NCI-H1092 treated with DMSO at 0.1 percent for 48 hours (cell line): Measurements from ENCODE around the gene DLG1.

Experiments used
- DNase-seq: peaks from one replicate; lab custom pipeline; 2025; lab: John Stamatoyannopoulos, UW

DLG1 gene

GRCh38 chr3:197298341-197298944, at the start of gene DLG1:
Gene DLG1 (minus strand): TSS chr3:197298612. CDS start chr3:197297204, 1,408 bp downstream.
- DNase-seq, result peak; percentile 75

- DNase-seq, result no peak
These were observed 49.6 kb upstream of the DLG1 start for GRCh38 chr3:197348014-197348413.

DNA sequence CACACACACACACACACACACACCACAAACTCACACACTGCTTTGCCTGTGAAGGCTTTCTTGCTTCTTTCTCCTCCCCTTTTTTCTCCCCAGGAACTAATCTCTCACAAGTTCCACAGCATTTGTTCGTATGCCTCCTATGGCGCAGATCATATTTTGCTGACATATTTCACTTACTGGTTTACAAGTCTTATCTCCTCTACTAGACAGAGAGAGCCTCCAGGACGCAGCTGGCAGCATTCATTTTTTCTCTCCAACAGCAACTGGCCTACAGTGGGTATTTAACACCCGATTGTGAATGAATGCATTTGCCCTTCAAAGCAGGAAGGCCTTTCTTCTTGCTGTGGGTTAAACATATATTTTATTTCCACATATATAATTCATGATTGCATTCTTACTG, 47.0 kb upstream of the DLG1 start:
- DNase-seq, result no peak

GRCh38 chr3:197344582-197345318, 46.3 kb upstream of the DLG1 start:
- DNase-seq, result no peak

DNA sequence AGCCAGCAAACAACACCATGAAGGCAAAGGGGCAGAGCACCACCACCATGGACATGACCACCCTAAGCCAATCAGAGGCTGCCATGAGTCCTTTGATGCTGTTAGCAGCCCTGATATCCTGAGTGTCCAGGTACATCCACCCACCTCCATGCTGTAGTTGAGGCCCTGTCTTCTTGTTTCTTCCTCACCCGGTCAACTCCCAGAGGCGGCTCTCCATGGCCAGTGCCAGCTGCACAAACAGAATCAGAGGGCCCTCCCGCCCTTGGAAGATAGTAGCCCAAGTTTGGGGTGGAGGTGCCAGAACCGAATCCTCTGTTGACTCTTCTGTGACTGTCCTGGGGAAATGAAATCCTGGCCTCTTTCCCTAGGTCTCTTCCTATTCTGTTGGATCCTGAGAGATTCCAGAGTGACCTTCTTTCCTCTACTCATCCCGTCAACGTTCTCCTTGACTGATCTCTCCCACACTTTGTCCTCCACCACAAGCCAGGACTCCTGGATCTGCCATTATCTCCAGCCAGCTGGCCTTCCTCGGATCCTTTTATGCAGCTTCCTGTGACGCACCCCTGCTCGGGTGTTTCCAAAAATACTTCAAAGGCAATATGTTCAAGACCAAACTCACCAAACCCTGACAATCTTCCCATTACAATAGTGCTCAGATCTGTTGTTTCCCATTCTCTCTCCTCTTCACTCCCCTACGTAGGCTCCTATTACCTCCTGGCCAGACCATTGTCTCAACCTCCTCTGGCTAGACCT, 45.4 kb upstream of the DLG1 start:
- no peak for DNase-seq

GRCh38 chr3:197343111-197343510, 44.7 kb upstream of the DLG1 start:
- DNase-seq, result no peak

DNA sequence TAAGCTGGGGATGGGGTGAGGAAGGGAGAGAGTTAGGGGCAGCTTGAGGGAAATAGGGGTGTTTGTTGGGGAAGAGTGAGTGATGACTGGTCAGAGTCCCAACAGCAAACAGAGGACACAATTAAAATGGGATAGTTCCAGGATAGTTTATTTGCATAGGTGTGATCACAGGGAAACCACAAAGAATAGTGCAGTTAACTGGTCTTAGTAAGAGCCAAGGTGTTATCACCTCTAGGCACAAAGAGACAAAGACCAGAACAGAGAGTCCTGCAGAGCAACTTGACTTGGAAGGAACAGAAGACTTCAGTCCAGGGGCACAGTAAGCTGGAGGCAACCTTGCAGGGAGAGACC, 42.1 kb upstream of the DLG1 start:
- DNase-seq, result no peak

- DNase-seq, result no peak
These were observed 41.6 kb upstream of the DLG1 start for GRCh38 chr3:197339841-197340520.

DNA sequence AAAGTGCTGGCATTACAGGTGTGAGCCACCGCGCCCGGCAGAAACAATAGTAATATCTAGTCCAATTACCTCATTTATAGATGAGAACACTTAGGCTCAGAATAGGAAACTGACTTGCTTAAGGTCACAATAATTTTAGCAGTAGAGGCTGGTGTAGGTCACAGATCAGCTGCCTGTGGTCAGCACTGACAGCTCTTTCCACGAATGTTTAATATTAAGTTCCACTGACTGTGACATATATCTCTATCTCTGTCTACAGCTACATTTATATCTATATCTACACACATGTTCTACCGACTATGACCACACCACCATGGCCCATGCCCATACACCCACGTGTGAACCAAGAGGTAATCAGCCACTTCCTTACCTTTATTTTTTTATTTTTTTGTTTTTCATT, 40.2 kb upstream of the DLG1 start:
- no peak for DNase-seq

DNA sequence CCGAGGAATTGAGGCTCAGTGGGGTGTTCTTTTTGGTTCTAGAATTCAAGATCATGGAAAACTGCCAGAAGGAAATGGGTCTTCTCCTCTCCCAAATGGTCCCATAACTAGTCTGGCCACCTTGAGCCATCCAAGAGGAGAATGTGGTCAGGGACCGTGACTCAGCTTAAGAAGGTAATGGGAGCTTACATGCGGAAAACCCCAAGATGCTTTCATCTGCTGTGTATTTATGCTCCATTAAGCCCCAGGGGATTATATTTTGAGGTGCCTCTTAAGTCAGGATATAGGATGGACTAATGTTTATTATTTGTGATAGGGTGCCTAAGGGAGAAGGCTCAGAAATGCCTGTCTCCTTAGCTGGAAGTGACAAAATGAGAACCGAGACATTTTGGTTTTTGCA, 39.2 kb upstream of the DLG1 start:
- no peak for DNase-seq

DNA sequence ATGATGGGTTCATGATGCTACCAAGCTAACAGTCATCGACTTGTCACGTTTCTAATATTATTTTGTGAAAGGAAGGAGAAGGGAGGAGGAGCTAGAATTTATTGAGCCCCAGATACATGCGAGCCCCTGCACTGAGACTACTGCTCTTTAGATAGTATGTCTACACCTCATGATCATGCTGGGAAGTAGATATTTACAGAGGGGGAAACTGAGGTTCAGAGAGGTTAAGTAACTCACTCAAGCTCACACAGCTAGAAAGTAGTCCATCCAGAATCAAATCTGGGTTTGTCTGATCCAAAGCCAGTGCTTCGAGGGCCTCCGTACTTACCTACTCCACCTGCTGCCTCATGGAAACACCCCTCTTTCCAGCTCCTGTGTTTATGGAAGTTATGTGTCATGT, 38.8 kb upstream of the DLG1 start:
- DNase-seq, result no peak

DNA sequence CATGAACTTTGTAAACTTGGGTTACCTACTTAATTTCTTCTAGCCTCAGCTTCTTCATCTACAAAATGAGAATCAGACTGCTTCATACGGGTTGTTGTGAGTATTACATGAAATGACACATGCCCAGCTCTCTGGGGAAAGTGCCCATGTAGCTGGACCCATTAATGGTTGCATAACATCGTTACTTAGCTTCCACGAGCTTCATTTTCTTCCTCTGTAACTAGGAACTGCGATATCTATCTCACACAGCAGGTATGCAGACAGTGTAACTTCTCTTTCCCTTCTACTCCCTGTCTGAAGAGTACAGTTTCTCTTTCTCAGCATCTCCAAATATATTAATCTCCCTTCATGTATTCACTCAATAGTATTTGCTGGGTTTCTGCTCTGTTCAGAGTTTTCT, 37.9 kb upstream of the DLG1 start:
- no peak for DNase-seq

GRCh38 chr3:197335428-197336132, 37.2 kb upstream of the DLG1 start:
- DNase-seq, result no peak

GRCh38 chr3:197333901-197334639, 35.7 kb upstream of the DLG1 start:
- no peak for DNase-seq

DNA sequence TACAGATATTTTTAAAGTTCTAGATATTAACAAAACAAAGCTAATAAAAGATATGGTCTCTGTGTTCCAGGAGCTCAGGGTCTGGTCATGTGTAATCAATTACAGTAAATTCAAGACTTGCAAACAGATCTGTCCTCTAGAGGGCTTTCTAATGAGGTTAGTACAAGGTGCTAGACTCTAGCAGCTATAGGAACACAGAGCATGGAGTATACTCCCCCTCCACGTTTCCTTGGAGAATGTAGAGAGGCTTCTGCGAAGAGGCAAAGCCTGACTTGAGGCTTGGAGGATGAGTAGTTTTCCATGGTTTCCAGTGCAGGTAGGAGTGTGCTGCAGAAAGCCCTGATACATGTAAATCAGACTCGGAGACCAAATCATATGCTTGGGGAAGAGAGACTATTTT, 32.7 kb upstream of the DLG1 start:
- no peak for DNase-seq

DNA sequence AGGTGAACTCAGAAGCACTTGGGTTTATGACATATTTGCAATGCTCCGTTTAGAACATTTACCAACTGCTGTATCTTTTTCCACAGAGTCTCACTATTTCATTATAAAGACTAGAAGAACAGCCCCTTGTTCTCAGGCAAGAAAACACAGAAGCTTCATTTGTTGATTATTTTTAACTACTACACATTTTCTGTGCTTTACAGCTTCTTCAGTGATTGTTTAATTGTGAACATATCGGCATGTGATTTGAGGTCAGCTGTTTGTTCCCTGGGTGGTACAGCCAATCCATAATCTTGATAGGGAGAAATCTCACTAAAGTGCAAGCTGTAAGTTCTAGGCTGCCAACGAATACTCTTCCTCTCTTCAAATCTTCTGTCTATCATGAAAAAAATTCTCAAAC, 31.0 kb upstream of the DLG1 start:
- DNase-seq, result no peak

- DNase-seq, result no peak
These were observed 29.8 kb upstream of the DLG1 start for GRCh38 chr3:197328198-197328597.

DNA sequence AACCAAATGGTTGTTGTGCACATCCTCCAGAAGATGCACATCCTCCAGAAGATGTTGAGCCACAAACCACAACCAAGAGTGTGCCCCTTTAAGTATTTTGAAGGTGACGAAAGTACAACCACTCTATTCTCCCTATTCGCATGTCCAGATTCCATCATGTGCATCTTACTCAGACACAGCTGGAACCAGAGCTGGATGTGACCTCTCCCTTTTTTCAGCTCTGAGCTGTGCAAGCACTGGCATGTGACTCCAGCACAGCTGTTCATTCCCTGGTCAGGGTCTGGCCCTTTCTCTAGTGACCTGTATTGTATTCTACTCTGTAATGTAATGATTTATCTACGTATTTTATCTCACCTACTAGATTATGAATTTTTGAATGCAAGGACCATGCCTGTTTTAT, 29.3 kb upstream of the DLG1 start:
- DNase-seq, result no peak

GRCh38 chr3:197325773-197326172, 27.4 kb upstream of the DLG1 start:
- DNase-seq, result no peak

DNA sequence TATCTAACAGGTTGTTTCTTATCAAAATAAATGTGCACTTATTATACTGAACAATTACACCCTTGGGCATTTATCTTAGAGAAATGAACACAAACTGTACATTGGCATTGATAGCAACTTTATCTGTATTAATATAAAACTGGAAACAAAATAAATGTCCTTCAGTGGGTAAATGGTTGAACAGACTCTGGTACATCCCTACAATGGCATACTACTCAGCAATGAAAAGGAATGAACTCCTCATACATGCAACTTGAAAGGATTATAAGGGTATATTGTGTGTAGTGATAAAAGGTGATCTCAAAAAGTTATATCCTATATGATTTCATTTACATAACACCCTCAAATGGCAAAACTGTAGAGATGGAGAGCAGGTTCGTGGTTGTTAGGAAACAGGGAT, 23.7 kb upstream of the DLG1 start:
- DNase-seq, result no peak

DNA sequence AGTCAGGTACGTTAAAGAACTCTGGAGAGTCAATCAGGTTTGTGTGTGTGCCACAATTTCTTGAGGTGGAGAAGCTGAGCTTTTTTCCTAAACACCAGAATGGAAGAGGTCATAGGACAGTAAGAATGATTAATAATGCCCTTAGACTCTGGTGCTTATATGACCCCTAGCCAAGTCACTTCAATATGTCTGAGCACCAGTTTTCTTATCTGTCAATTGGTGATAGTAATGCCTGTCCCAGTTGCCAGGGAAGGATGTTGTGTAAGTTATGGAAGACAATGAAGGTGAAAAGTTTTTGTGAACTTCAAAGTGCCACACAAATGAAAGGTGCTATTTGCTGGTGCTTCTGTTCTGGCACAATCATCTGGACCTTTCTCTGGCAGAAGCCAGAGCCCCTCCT, 22.2 kb upstream of the DLG1 start:
- DNase-seq, result no peak
